ENCODE measurements around the gene PARD3B.

- no peak for TF ChIP-seq EZH2 (IDR thresholded peaks at IDR 0.05; ENCODE audit: low read length, missing control alignments)
- TF ChIP-seq CTCF (conservative IDR thresholded peaks at IDR 0.05 in 1 of 2, IDR thresholded peaks at IDR 0.05 in 1 of 2; ENCODE audit: low read depth in 1 of 2, low read length in 2 of 2): no peak
These were observed 1117.1 kb downstream of the PARD3B start for GRCh38 chr2:205662206-205662965.

Data from fibroblast of lung (primary cell).